HEK293 (cell line): ENCODE results near the gene LRRTM4.

Source experiments
- CTCF ChIA-PET: fragments of 350-600 bp; formaldehyde crosslinking; extraction: SDS; loops from one replicate; lab custom pipeline; 2021; ENCODE audit warnings: antibody characterized with exemption; lab: Yijun Ruan, JAX
- POLR2A ChIA-PET: fragments of 300-600 bp; formaldehyde crosslinking; extraction: SDS; loops from one replicate; lab custom pipeline; 2020; ENCODE audit warnings: antibody characterized with exemption, inconsistent platforms; lab: Yijun Ruan, JAX
- H3K27ac ChIP-seq: fragments of 200-500 bp; sonication (Bioruptor generic); 2 replicates; pipeline ENCODE4 v1.5.1; 2014; ENCODE audit warnings: low read depth, low read length, control low read depth, inconsistent platforms; ENCODE audit errors: extremely low read depth
- H3K36me3 ChIP-seq, 2 experiments: fragments of 200-500 bp in 1 of 2; sonication (Bioruptor generic) in 1 of 2; 1 replicate in 1 of 2; 2 replicates in 1 of 2; pipeline ENCODE4 v1.5.1; 2014 to 2017; ENCODE audit warnings: inconsistent platforms in 2 of 2, low read length in 2 of 2; ENCODE audit not compliant: control insufficient read depth in 2 of 2, insufficient read depth in 1 of 2
- H3K4me1 ChIP-seq: fragments of 200-500 bp; sonication (Bioruptor generic); 2 replicates; pipeline ENCODE4 v1.5.1; 2014; ENCODE audit warnings: mild to moderate bottlenecking, low read length, inconsistent platforms; ENCODE audit not compliant: control insufficient read depth, insufficient read depth
- H3K4me3 ChIP-seq: 2 replicates; pipeline ENCODE4 v1.5.1; 2011; ENCODE audit warnings: low read depth, mild to moderate bottlenecking, control low read depth, low read length, moderate library complexity
- H3K9me3 ChIP-seq: fragments of 200-500 bp; sonication (Bioruptor generic); 2 replicates; pipeline ENCODE4 v1.5.1; 2014; ENCODE audit warnings: low read depth, low read length, inconsistent platforms; ENCODE audit not compliant: control insufficient read depth, insufficient read depth
- BCL6B ChIP-seq: fragments of 450-650 bp; formaldehyde crosslinking; IDR thresholded peaks from 2 replicates; pipeline ENCODE4 v1.5.1; 2017; ENCODE audit warnings: missing biosample characterization, missing genetic modification characterization
- PRDM2 ChIP-seq: fragments of 450-650 bp; formaldehyde crosslinking; IDR thresholded peaks from 2 replicates; pipeline ENCODE4 v1.5.1; 2016; ENCODE audit warnings: missing biosample characterization, missing genetic modification characterization, borderline replicate concordance
- ZBTB17 ChIP-seq: fragments of 450-650 bp; formaldehyde crosslinking; IDR thresholded peaks from 2 replicates; pipeline ENCODE4 v1.5.1; 2016; ENCODE audit warnings: missing biosample characterization, missing genetic modification characterization
- ZEB2 ChIP-seq: fragments of 450-650 bp; formaldehyde crosslinking; IDR thresholded peaks from 2 replicates; pipeline ENCODE4 v1.5.1; 2016; ENCODE audit warnings: missing biosample characterization, missing genetic modification characterization
- ZNF121 ChIP-seq: fragments of 450-650 bp; formaldehyde crosslinking; IDR thresholded peaks from 2 replicates; pipeline ENCODE4 v1.5.1; 2016; ENCODE audit warnings: missing biosample characterization, missing genetic modification characterization
- ZNF184 ChIP-seq: fragments of 450-650 bp; IDR thresholded peaks from 2 replicates; pipeline ENCODE4 v1.5.1; 2018; ENCODE audit warnings: missing biosample characterization, mild to moderate bottlenecking, missing genetic modification characterization
- ZNF19 ChIP-seq: fragments of 450-650 bp; formaldehyde crosslinking; IDR thresholded peaks from 2 replicates; pipeline ENCODE4; 2016; ENCODE audit warnings: missing biosample characterization, missing genetic modification characterization, low read depth
- ZNF223 ChIP-seq: fragments of 450-650 bp; formaldehyde crosslinking; IDR thresholded peaks from 2 replicates; pipeline ENCODE4 v1.5.1; 2016; ENCODE audit warnings: missing biosample characterization, missing genetic modification characterization
- ZNF23 ChIP-seq: fragments of 450-650 bp; formaldehyde crosslinking; IDR thresholded peaks from 2 replicates; pipeline ENCODE4 v1.5.1; 2016; ENCODE audit warnings: missing biosample characterization, missing genetic modification characterization, borderline replicate concordance
- ZNF266 ChIP-seq: fragments of 450-650 bp; formaldehyde crosslinking; IDR thresholded peaks from 2 replicates; pipeline ENCODE4 v1.5.1; 2016; ENCODE audit warnings: missing biosample characterization, missing genetic modification characterization, low read depth
- ZNF274 ChIP-seq, 2 experiments: fragments of 200-500 bp in 1 of 2; fragments of 450-650 bp in 1 of 2; sonication (Bioruptor generic) in 1 of 2; formaldehyde crosslinking in 1 of 2; IDR thresholded peaks; 2 replicates each; pipeline versions ENCODE4 v1.5.1 to v1.6.1; 2014 to 2016; ENCODE audit warnings: borderline replicate concordance in 1 of 2, inconsistent platforms in 1 of 2, low read length in 1 of 2, missing biosample characterization in 1 of 2, missing genetic modification characterization in 1 of 2
- ZNF280D ChIP-seq: fragments of 450-650 bp; formaldehyde crosslinking; IDR thresholded peaks from 2 replicates; pipeline ENCODE4 v1.5.1; 2016; ENCODE audit warnings: missing biosample characterization, missing genetic modification characterization
- ZNF473 ChIP-seq: fragments of 450-650 bp; formaldehyde crosslinking; IDR thresholded peaks from 2 replicates; pipeline ENCODE4 v1.5.1; 2017; ENCODE audit warnings: missing biosample characterization, missing genetic modification characterization
- ZNF521 ChIP-seq: fragments of 450-650 bp; formaldehyde crosslinking; IDR thresholded peaks from 2 replicates; pipeline ENCODE4 v1.5.1; 2017; ENCODE audit warnings: missing biosample characterization, mild to moderate bottlenecking, missing genetic modification characterization
- ZNF561 ChIP-seq: fragments of 450-650 bp; IDR thresholded peaks from 2 replicates; pipeline ENCODE4 v1.5.1; 2018; ENCODE audit warnings: missing biosample characterization, missing genetic modification characterization, borderline replicate concordance
- ZNF645 ChIP-seq: fragments of 450-650 bp; formaldehyde crosslinking; IDR thresholded peaks from 2 replicates; pipeline ENCODE4; 2016; ENCODE audit warnings: missing biosample characterization, missing genetic modification characterization
- ZNF658 ChIP-seq: fragments of 450-650 bp; formaldehyde crosslinking; IDR thresholded peaks from 2 replicates; pipeline ENCODE4; 2016; ENCODE audit warnings: missing biosample characterization, missing genetic modification characterization
- ZNF664 ChIP-seq: fragments of 450-650 bp; formaldehyde crosslinking; IDR thresholded peaks from 2 replicates; pipeline ENCODE4 v1.5.1; 2016; ENCODE audit warnings: missing biosample characterization, missing genetic modification characterization
- ZNF707 ChIP-seq: fragments of 450-650 bp; formaldehyde crosslinking; IDR thresholded peaks from 2 replicates; pipeline ENCODE4 v1.5.1; 2016; ENCODE audit warnings: missing biosample characterization, missing genetic modification characterization
- ZNF768 ChIP-seq: fragments of 450-650 bp; formaldehyde crosslinking; IDR thresholded peaks from 2 replicates; pipeline ENCODE4 v1.5.1; 2018; ENCODE audit warnings: missing biosample characterization, mild to moderate bottlenecking, missing genetic modification characterization
- ZSCAN23 ChIP-seq: fragments of 450-650 bp; formaldehyde crosslinking; IDR thresholded peaks from 2 replicates; pipeline ENCODE4 v1.5.1; 2016; ENCODE audit warnings: missing biosample characterization, missing genetic modification characterization

LRRTM4 gene

DNA sequence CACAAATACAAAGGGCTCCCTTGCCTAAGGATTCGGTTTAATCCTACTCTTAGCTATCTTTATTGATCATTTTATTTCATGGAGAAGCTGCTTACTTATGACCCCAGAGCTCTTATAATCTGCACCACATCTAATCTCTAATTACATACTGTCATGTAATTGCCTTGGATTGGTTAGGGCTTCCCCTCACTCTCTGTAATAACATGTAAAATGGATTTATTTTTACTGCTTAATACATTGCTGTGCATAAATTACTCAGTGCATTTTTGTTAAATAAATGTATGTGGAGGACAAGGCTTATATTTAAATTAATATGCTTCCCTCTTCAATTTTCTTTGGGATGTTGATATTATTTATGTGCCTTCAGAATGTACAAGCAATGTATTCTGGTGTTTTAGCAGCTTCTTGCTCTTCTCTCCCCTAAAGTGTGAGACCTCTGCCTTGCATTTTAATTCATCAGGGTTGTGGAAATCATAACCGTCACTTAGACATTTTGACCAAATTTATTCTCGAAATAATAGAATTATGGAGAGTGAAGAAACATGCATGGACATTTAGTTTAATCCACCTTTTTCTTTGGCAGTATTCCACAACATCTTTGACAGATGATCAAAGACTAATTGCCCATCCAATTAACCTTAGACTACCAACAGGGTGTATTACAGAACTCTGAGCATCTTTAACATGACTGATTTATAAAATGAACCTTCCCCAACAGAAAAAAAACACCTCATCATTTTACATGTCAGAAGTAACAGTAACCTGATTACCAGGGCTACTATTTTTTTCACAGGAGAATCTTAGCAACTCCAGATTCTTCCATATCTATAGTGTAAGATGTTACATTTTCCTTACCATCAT is 692.6 kb downstream of the LRRTM4 start:
- Histone ChIP-seq H3K4me3 (no peak overlapping the region), H3K4me1 (no peaks in the 10 kb centered on the region), H3K36me3 (no peaks in the 10 kb centered on the region), H3K9me3 (no peaks in the 10 kb centered on the region), H3K27ac (no peak overlapping the region)
- ChIA-PET CTCF (no interaction called here), POLR2A (no interaction called here)
- TF ChIP-seq ZNF645 (no peak), ZNF121 (tag by site-specific recombination) (no peak), ZNF274 (IDR thresholded peaks at IDR 0.05; ENCODE audit: low read length) (no peak), ZNF274 (tag by site-specific recombination; IDR thresholded peaks at IDR 0.05; ENCODE audit: borderline replicate concordance) (no peak), ZNF223 (tag by site-specific recombination) (no peak), ZNF658 (no peak), ZNF707 (tag by site-specific recombination) (no peak), ZNF23 (no peak), ZNF664 (tag by site-specific recombination) (no peak), ZNF19 (tag by site-specific recombination) (no peak), ZNF473 (no peak)

DNA sequence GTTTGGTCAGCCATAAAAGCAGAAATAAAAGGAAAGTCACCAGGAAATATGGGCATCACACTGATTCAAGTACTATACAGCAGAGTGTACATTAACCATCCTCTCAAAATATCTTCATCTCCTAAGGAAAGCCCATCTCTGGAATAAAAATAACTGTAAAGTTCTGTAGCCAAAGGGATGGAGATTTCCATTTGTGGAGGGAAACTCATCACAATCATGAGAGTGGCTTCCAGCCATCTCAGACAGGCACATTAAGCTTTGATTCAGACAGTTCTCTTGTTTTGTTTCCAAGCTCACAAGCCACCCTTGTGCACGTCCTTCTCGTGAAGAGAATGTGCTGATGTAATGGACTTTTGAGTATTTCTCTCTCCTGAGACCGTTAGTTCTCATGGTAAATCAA is 695.5 kb downstream of the LRRTM4 start:
- Histone ChIP-seq H3K27ac (no peak overlapping the region), H3K36me3 (no peaks in the 10 kb centered on the region), H3K4me3 (no peak overlapping the region), H3K4me1 (no peaks in the 10 kb centered on the region), H3K9me3 (no peaks in the 10 kb centered on the region)
- ChIA-PET POLR2A (no interaction called here), CTCF (no interaction called here)
- no peak for TF ChIP-seq ZNF280D (tag by site-specific recombination)
- TF ChIP-seq ZNF184 (tag by site-specific recombination), result no peak
- TF ChIP-seq ZNF768 (tag by site-specific recombination), result no peak
- TF ChIP-seq PRDM2, result no peak
- no peak for TF ChIP-seq ZNF561 (tag by site-specific recombination)
- TF ChIP-seq ZNF521 (tag by site-specific recombination), result no peak
- no peak for TF ChIP-seq ZSCAN23 (tag by site-specific recombination)
- no peak for TF ChIP-seq ZNF266
- TF ChIP-seq BCL6B (tag by site-specific recombination), result no peak
- TF ChIP-seq ZEB2 (tag by site-specific recombination), result no peak
- no peak for TF ChIP-seq ZBTB17 (tag by site-specific recombination)
